Measurements from ENCODE around the gene PIEZO2. TPM values are rescaled to one million over a fixed set of nuclear protein-coding genes. Genes with fewer than 3 reads are reported as not detected.

The PIEZO2 gene
- polyA plus RNA-seq, 1 experiment: 4.6 TPM

DNA sequence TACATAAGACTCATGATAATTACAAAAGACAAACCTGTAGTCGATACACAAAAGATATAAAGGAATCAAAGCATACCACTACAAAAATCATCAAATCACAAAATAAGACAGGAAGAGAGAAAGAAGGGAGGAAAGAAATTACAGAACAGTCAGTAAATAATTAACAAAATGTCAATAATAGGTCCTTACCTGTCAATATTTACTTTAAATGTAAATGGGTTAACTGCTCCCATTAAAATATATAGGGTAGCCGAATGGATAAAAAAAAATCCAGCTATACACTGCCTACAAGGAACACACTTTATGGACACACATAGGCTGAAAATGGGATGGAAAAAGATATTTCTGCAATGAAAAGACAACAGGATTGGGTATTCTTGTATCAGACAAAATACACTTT lies 163.7 kb downstream of the PIEZO2 start:
- H3K4me3 ChIP-seq (ENCODE audit: low read depth, low read length): no peak overlapping the region
- H3K36me3 ChIP-seq (ENCODE audit: control insufficient read depth, insufficient read depth, low read length): no peaks in the 10 kb centered on the region
- TF ChIP-seq, protein P1, sequence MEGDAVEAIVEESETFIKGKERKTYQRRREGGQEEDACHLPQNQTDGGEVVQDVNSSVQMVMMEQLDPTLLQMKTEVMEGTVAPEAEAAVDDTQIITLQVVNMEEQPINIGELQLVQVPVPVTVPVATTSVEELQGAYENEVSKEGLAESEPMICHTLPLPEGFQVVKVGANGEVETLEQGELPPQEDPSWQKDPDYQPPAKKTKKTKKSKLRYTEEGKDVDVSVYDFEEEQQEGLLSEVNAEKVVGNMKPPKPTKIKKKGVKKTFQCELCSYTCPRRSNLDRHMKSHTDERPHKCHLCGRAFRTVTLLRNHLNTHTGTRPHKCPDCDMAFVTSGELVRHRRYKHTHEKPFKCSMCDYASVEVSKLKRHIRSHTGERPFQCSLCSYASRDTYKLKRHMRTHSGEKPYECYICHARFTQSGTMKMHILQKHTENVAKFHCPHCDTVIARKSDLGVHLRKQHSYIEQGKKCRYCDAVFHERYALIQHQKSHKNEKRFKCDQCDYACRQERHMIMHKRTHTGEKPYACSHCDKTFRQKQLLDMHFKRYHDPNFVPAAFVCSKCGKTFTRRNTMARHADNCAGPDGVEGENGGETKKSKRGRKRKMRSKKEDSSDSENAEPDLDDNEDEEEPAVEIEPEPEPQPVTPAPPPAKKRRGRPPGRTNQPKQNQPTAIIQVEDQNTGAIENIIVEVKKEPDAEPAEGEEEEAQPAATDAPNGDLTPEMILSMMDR (IDR thresholded peaks at IDR 0.05; ENCODE audit: insufficient read depth, low read depth, low read length): no peak
- ChIA-PET POLR2A (no interaction called here), CTCF (interaction anchor here (1.2 kb wide), 1 partner anchor 10 kb away, joined by 3 read pairs; no protein-coding TSS in a partner anchor)
- H3K27me3 ChIP-seq (ENCODE audit: control insufficient read depth, insufficient read depth, low read length): no peaks in the 10 kb centered on the region
- DNase-seq (ENCODE audit: low read depth): no peak

GRCh38 chr18:10979411-10979810 lies 170.0 kb downstream of the PIEZO2 start:
- POLR2A ChIA-PET: no interaction called here
- TF ChIP-seq, protein P1 (IDR thresholded peaks at IDR 0.05; ENCODE audit: insufficient read depth, low read depth, low read length): no peak
- DNase-seq (ENCODE audit: low read depth): no peak
- no peaks in the 10 kb centered on the region for H3K36me3 ChIP-seq (ENCODE audit: control insufficient read depth, insufficient read depth, low read length)
- CTCF ChIA-PET: no interaction called here
- no peaks in the 10 kb centered on the region for H3K27me3 ChIP-seq (ENCODE audit: control insufficient read depth, insufficient read depth, low read length)
- no peak overlapping the region for H3K4me3 ChIP-seq (ENCODE audit: low read depth, low read length)

DNA sequence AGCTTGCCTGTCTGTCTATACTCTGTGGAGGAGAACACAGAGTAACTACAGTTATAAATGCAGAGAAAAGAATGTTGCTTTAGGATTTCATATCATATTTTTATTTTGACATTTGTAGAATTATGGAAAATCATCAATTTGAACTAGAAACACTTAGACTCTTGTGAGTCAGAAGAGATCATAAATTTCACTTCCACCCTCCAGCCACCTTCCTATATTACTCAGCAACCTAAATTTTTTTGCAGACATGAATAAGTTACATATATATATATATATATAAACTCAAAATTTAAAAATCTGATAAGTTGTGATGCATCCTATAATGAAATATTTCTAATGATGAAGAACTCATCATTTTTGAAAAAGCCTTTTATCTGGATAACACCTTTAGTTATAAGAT lies 172.3 kb downstream of the PIEZO2 start:
- no peak overlapping the region for H3K4me3 ChIP-seq (ENCODE audit: low read depth, low read length)
- ChIA-PET CTCF (no interaction called here), POLR2A (no interaction called here)
- H3K27me3 ChIP-seq (ENCODE audit: control insufficient read depth, insufficient read depth, low read length): no peaks in the 10 kb centered on the region
- H3K36me3 ChIP-seq (ENCODE audit: control insufficient read depth, insufficient read depth, low read length): no peaks in the 10 kb centered on the region
- TF ChIP-seq, protein P1 (IDR thresholded peaks at IDR 0.05; ENCODE audit: insufficient read depth, low read depth, low read length): no peak
- no peak for DNase-seq (ENCODE audit: low read depth)

DNA sequence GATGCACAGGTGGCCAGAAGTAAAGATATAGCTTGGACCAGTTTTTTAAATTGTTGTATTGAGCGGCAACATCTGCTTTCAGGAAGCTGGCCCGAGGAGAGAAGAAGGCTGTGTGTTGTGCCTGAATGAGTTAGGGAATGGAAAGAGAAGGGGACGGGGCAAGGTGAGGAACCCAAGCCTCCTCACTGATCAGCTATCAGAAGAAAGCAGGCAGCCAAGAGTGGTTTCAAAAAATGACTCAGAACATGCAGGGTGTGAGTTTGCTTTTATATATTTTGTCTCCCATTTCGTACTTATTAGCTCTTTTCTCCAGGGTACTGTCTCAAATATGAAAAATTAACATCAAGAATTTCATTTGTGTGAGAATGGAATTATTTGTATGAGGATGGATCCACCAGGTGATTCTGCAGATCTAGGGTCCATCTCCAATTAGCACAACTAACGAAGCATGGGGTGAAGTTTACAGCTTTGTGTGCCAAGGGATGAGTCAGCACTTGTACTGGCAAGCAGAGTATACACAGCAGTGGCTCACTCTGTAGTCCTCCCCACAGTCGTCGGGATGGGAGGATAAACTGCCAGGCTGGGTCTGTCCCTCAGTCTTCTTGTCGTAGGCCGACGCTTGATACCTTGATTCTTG lies 175.7 kb downstream of the PIEZO2 start:
- no peak for DNase-seq (ENCODE audit: low read depth)
- ChIA-PET CTCF (interaction anchor here (0.6 to 0.8 kb wide), 2 partner anchors 10 to 139 kb away, joined by 3 read pairs; no protein-coding TSS in a partner anchor), POLR2A (no interaction called here)
- TF ChIP-seq, protein P1 (IDR thresholded peaks at IDR 0.05; ENCODE audit: insufficient read depth, low read depth, low read length): no peak
- Histone ChIP-seq H3K4me3 (ENCODE audit: low read depth, low read length) (no peak overlapping the region), H3K36me3 (ENCODE audit: control insufficient read depth, insufficient read depth, low read length) (no peaks in the 10 kb centered on the region), H3K27me3 (ENCODE audit: control insufficient read depth, insufficient read depth, low read length) (no peaks in the 10 kb centered on the region)

GRCh38 chr18:10971717-10972116 lies 177.7 kb downstream of the PIEZO2 start:
- CTCF ChIA-PET: no interaction called here
- Histone ChIP-seq H3K36me3 (ENCODE audit: control insufficient read depth, insufficient read depth, low read length) (no peaks in the 10 kb centered on the region), H3K27me3 (ENCODE audit: control insufficient read depth, insufficient read depth, low read length) (no peaks in the 10 kb centered on the region), H3K4me3 (ENCODE audit: low read depth, low read length) (no peak overlapping the region)
- POLR2A ChIA-PET: no interaction called here
- TF ChIP-seq, protein P1 (IDR thresholded peaks at IDR 0.05; ENCODE audit: insufficient read depth, low read depth, low read length): no peak
- DNase-seq (ENCODE audit: low read depth): no peak

Measured in BJ (cell line).